ENCODE measurements around the gene GDF15.
A peak's percentile ranks its signal among the peaks of the same experiment; 100 is the strongest.

DNA sequence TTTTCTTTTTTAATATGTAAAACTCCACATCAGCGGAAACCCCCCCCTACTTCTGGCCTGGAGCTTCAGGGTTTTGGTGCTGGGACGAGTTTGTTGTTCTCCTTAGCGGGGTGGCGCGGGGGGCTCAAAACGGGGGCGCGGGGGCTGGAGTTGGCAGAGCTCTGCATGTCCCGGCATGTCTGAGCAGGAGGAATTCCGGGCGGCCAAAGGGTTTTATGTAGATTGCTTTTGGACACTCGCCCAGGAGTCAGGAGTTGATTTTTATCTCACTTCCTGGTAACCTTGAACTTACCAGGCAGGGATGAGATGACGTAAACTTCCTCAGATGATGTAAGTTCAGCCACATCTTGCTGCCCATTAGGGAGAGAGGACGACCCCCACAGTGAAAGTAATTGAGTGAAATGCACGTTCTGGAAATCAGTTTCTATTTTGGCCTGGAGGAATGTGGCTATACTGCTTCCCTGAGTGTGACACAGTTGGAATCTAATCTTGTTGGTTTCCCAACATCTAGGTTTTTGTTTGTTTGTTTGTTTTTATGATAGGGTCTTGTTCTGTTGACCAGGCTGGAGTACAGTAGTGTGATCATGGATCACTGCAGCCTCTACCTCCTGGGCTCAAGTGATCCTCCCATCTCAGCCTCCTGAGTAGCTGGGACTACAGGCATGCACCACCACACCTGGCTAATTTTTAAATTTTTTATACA is 21.0 kb upstream of the GDF15 start:
- TF ChIP-seq, protein P1, sequence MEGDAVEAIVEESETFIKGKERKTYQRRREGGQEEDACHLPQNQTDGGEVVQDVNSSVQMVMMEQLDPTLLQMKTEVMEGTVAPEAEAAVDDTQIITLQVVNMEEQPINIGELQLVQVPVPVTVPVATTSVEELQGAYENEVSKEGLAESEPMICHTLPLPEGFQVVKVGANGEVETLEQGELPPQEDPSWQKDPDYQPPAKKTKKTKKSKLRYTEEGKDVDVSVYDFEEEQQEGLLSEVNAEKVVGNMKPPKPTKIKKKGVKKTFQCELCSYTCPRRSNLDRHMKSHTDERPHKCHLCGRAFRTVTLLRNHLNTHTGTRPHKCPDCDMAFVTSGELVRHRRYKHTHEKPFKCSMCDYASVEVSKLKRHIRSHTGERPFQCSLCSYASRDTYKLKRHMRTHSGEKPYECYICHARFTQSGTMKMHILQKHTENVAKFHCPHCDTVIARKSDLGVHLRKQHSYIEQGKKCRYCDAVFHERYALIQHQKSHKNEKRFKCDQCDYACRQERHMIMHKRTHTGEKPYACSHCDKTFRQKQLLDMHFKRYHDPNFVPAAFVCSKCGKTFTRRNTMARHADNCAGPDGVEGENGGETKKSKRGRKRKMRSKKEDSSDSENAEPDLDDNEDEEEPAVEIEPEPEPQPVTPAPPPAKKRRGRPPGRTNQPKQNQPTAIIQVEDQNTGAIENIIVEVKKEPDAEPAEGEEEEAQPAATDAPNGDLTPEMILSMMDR (IDR thresholded peaks at IDR 0.05; ENCODE audit: extremely low read depth in 1 of 2, insufficient read depth in 1 of 2, low read depth in 1 of 2, low read length in 2 of 2), result no peak
- TF ChIP-seq POLR2A (IDR thresholded peaks at IDR 0.05; ENCODE audit: low read depth, low read length), result peak; percentile 47
- peak; percentile 99 for TF ChIP-seq GATA2 (IDR thresholded peaks at IDR 0.05; ENCODE audit: insufficient read depth, insufficient read length, low read depth, low read length)
- no peak for TF ChIP-seq EZH2 (IDR thresholded peaks at IDR 0.05; ENCODE audit: borderline replicate concordance, low read depth, low read length, severe bottlenecking)
- TF ChIP-seq FOS (IDR thresholded peaks at IDR 0.05; ENCODE audit: borderline replicate concordance, insufficient read depth, low read length), result peak; percentile 69

All from endothelial cell of umbilical vein (primary cell).